K562 (cell line): ENCODE results near the gene GPR32. TPM values are rescaled to one million over a fixed set of nuclear protein-coding genes. Genes with fewer than 3 reads are reported as not detected.

Experiments
- ARID4B ChIP-seq: sonication (generic); formaldehyde crosslinking; IDR thresholded peaks from 2 replicates; pipeline ENCODE4 v1.8.0; 2022; ENCODE audit warnings: mild to moderate bottlenecking, missing genetic modification reagents
- CBFA2T3 ChIP-seq: fragments of 450-650 bp; IDR thresholded peaks from 2 replicates; pipeline ENCODE4 v1.6.1; 2017
- GABPA ChIP-seq: fragments of 200-800 bp; sonication (Bioruptor generic); conservative IDR thresholded peaks from 2 replicates; pipeline ENCODE4 v1.6.1; 2016; ENCODE audit warnings: low read depth, missing genetic modification characterization, missing compliant biosample characterization
- HMGN3 ChIP-seq: IDR thresholded peaks from 2 replicates; pipeline ENCODE4 v1.6.1; 2011; ENCODE audit warnings: borderline replicate concordance, low read depth, mild to moderate bottlenecking, mixed read lengths, low read length; ENCODE audit not compliant: insufficient read length; ENCODE audit errors: extremely low read depth
- ID3 ChIP-seq, 2 experiments: fragments of 250-450 bp in 1 of 2; fragments of 450-650 bp in 1 of 2; sonication (Bioruptor Pico) in 1 of 2; IDR thresholded peaks; 2 replicates each; pipeline versions ENCODE4 v1.6.1 to v1.8.0; 2016 to 2021; ENCODE audit warnings: mild to moderate bottlenecking in 2 of 2, moderate library complexity in 2 of 2, missing compliant biosample characterization in 1 of 2, missing genetic modification characterization in 1 of 2
- IFI16 ChIP-seq: fragments of 250-450 bp; sonication (Bioruptor Pico); IDR thresholded peaks from 2 replicates; pipeline ENCODE4 v2.1.2; 2022; ENCODE audit warnings: mild to moderate bottlenecking, inconsistent platforms
- NR0B1 ChIP-seq: fragments of 450-650 bp; IDR thresholded peaks from one replicate; pipeline ENCODE4 v1.6.1; 2018; ENCODE audit warnings: mild to moderate bottlenecking, moderate library complexity; ENCODE audit not compliant: partially characterized antibody
- NR2C1 ChIP-seq, 2 experiments: fragments of 450-650 bp; IDR thresholded peaks; 2 replicates each; pipeline ENCODE4 v1.6.1; 2017; ENCODE audit warnings: mild to moderate bottlenecking in 2 of 2, antibody characterized with exemption in 1 of 2, inconsistent platforms in 1 of 2, missing compliant biosample characterization in 1 of 2, missing genetic modification characterization in 1 of 2
- RBM17 ChIP-seq: fragments of 200-400 bp; formaldehyde crosslinking; IDR thresholded peaks from 2 replicates; pipeline ENCODE4 v1.6.1; 2017; ENCODE audit warnings: low read depth, mild to moderate bottlenecking, low read length, borderline replicate concordance
- SP1 ChIP-seq: sonication (generic); formaldehyde crosslinking; IDR thresholded peaks from 2 replicates; pipeline ENCODE4 v1.8.1; 2022; ENCODE audit warnings: mild to moderate bottlenecking, missing genetic modification reagents
- TAF15 ChIP-seq: fragments of 200-400 bp; formaldehyde crosslinking; IDR thresholded peaks from 2 replicates; pipeline ENCODE4 v1.6.1; 2017; ENCODE audit warnings: mild to moderate bottlenecking, low read depth, low read length, moderate library complexity
- ZFP30 ChIP-seq: fragments of 250-450 bp; sonication (Bioruptor Pico); IDR thresholded peaks from 2 replicates; pipeline ENCODE4 v1.8.0; 2022; ENCODE audit warnings: moderate library complexity, mild to moderate bottlenecking, inconsistent platforms, borderline replicate concordance
- ZNF780A ChIP-seq: fragments of 250-450 bp; sonication (Bioruptor Pico); IDR thresholded peaks from 2 replicates; pipeline ENCODE4 v1.5.0; 2021; ENCODE audit warnings: mild to moderate bottlenecking
- ZSCAN32 ChIP-seq: fragments of 450-650 bp; formaldehyde crosslinking; IDR thresholded peaks from 2 replicates; pipeline ENCODE4 v1.4.0; 2020; ENCODE audit warnings: mild to moderate bottlenecking, moderate library complexity
- polyA plus RNA-seq, 8 experiments: library from polyadenylated mRNA; depleted of rRNA in 4 of 8; stranded (reverse) in 5 of 8; unstranded in 3 of 8; fragments of >200 nt; fragmentation: Nextera tagmentation in 2 of 8; fragmentation: Illumina TruSeq in 1 of 8; extraction: Ambion mirVana in 2 of 8; extraction: Trizol in 1 of 8; gene quantifications; 2 replicates each; pipeline versions ENCODE4 v1.2.1 to v1.2.3, GENCODE V29; 2011 to 2014; ENCODE audit warnings: inconsistent platforms in 1 of 8, missing spikeins in 1 of 8
- total RNA-seq, 7 experiments: library from RNA; depleted of rRNA in 6 of 7; stranded (reverse); fragments of >200 nt in 6 of 7; fragmentation: Illumina TruSeq in 2 of 7; extraction: Trizol in 2 of 7; gene quantifications; 2 replicates each; pipeline versions ENCODE4 v1.2.1 to v1.2.3, GENCODE V29; 2011 to 2021; ENCODE audit warnings: low replicate concordance in 1 of 7

The GPR32 gene
- total and polyA plus RNA-seq, 9 of the 15 experiments (the other 6 are each of a cell fraction or from before 2014, with no cell fraction given): not detected

GRCh38 chr19:50794074-50794875, 24.0 kb downstream of the GPR32 start (continued):
- TF ChIP-seq RBM17: no peak
- TF ChIP-seq ZNF780A (CRISPR knock-in tag): no peak
- no peak for TF ChIP-seq ZSCAN32 (CRISPR knock-in tag)
- 0 out of 2 replicates have a peak, but pooled peaks have one; percentile 53 for TF ChIP-seq ARID4B (CRISPR knock-in tag)
- TF ChIP-seq CBFA2T3: 0 out of 2 replicates have a peak, but pooled peaks have one; percentile 11
- no peak for TF ChIP-seq ID3 (CRISPR knock-in tag; IDR thresholded peaks at IDR 0.05)
- TF ChIP-seq ID3 (tag; IDR thresholded peaks at IDR 0.05): no peak
- no peak for TF ChIP-seq ZFP30 (CRISPR knock-in tag)
- no peak for TF ChIP-seq NR2C1 (IDR thresholded peaks at IDR 0.05)
- TF ChIP-seq NR2C1 (tag; IDR thresholded peaks at IDR 0.05): no peak
- no peak; the same call in 1 of the 2 replicates for TF ChIP-seq TAF15
- no peak for TF ChIP-seq GABPA (tag)
- TF ChIP-seq IFI16 (CRISPR knock-in tag): no peak
- TF ChIP-seq NR0B1: no peak
- TF ChIP-seq HMGN3: peak; percentile 70
- TF ChIP-seq SP1 (CRISPR knock-in tag): no peak
